ENCODE results near the gene LTBR.

Gene LTBR

GRCh38 chr12:6374786-6375160 is 9.2 kb upstream of the LTBR start:
- Histone ChIP-seq H3K9me2 (replicated peaks; ENCODE audit: insufficient read depth, low read length) (no peaks in the 10 kb centered on the region), H3K9ac (ENCODE audit: low read length) (no peak overlapping the region), H3K4me2 (ENCODE audit: low read depth, low read length, poor library complexity, severe bottlenecking) (no peak overlapping the region), H3K36me3 (ENCODE audit: low read length) (no peaks in the 10 kb centered on the region), H3K27ac (ENCODE audit: low read depth, low read length) (no peak overlapping the region), H3K4me3 (ENCODE audit: insufficient read depth, low read length, poor library complexity, severe bottlenecking) (no peak overlapping the region), H2AFZ (ENCODE audit: low read depth, low read length, severe bottlenecking) (no peak overlapping the region), H3K79me2 (ENCODE audit: insufficient read depth, low read length) (no peaks in the 10 kb centered on the region), H3K9me3 (ENCODE audit: insufficient read depth, low read length) (no peaks in the 10 kb centered on the region), H4K20me1 (ENCODE audit: low read depth, low read length) (no peaks in the 10 kb centered on the region), H3K27me3 (ENCODE audit: low read length) (no peaks in the 10 kb centered on the region), H3F3A (ENCODE audit: insufficient read depth) (no peaks in the 10 kb centered on the region)
- no peak for TF ChIP-seq EZH2phosphoT487 (conservative IDR thresholded peaks at IDR 0.05; ENCODE audit: low read length)
- no peak for TF ChIP-seq CTCF (IDR thresholded peaks at IDR 0.05; ENCODE audit: insufficient read depth, low read length, poor library complexity, severe bottlenecking)

GRCh38 chr12:6375269-6376078 is 8.5 kb upstream of the LTBR start, which contains the start of gene SCNN1A:
Gene SCNN1A (minus strand): TSS chr12:6375563. CDS start chr12:6374783, 780 bp downstream.
- Histone ChIP-seq H3K4me3 (ENCODE audit: insufficient read depth, low read length, poor library complexity, severe bottlenecking) (no peak within 1 kb of the TSS), H3K36me3 (ENCODE audit: low read length) (no peaks in the 10 kb centered on the region), H3K9me2 (replicated peaks; ENCODE audit: insufficient read depth, low read length) (no peaks in the 10 kb centered on the region), H3K9me3 (ENCODE audit: insufficient read depth, low read length) (no peaks in the 10 kb centered on the region), H4K20me1 (ENCODE audit: low read depth, low read length) (no peaks in the 10 kb centered on the region), H3F3A (ENCODE audit: insufficient read depth) (no peaks in the 10 kb centered on the region), H2AFZ (ENCODE audit: low read depth, low read length, severe bottlenecking) (no peak within 1 kb of the TSS), H3K9ac (ENCODE audit: low read length) (no peak within 1 kb of the TSS), H3K27ac (ENCODE audit: low read depth, low read length) (no peak within 1 kb of the TSS), H3K4me2 (ENCODE audit: low read depth, low read length, poor library complexity, severe bottlenecking) (no peak within 1 kb of the TSS), H3K27me3 (ENCODE audit: low read length) (no peaks in the 10 kb centered on the region), H3K79me2 (ENCODE audit: insufficient read depth, low read length) (no peaks in the 10 kb centered on the region)
- TF ChIP-seq CTCF (IDR thresholded peaks at IDR 0.05; ENCODE audit: insufficient read depth, low read length, poor library complexity, severe bottlenecking) = no peak
- TF ChIP-seq EZH2phosphoT487 (conservative IDR thresholded peaks at IDR 0.05; ENCODE audit: low read length) = no peak

- TF ChIP-seq EZH2phosphoT487 (conservative IDR thresholded peaks at IDR 0.05; ENCODE audit: low read length) = no peak
- TF ChIP-seq CTCF (IDR thresholded peaks at IDR 0.05; ENCODE audit: insufficient read depth, low read length, poor library complexity, severe bottlenecking) = no peak
- Histone ChIP-seq H3K36me3 (ENCODE audit: low read length) (no peaks in the 10 kb centered on the region), H3K9ac (ENCODE audit: low read length) (no peak overlapping the region), H3K27ac (ENCODE audit: low read depth, low read length) (no peak overlapping the region), H3K9me3 (ENCODE audit: insufficient read depth, low read length) (no peaks in the 10 kb centered on the region), H3K4me2 (ENCODE audit: low read depth, low read length, poor library complexity, severe bottlenecking) (no peak overlapping the region), H3K4me3 (ENCODE audit: insufficient read depth, low read length, poor library complexity, severe bottlenecking) (no peak overlapping the region), H4K20me1 (ENCODE audit: low read depth, low read length) (no peaks in the 10 kb centered on the region), H3K9me2 (replicated peaks; ENCODE audit: insufficient read depth, low read length) (no peaks in the 10 kb centered on the region), H2AFZ (ENCODE audit: low read depth, low read length, severe bottlenecking) (no peak overlapping the region), H3K27me3 (ENCODE audit: low read length) (no peaks in the 10 kb centered on the region), H3K79me2 (ENCODE audit: insufficient read depth, low read length) (no peaks in the 10 kb centered on the region), H3F3A (ENCODE audit: insufficient read depth) (no peaks in the 10 kb centered on the region)
Observed at GRCh38 chr12:6376079-6376869, 7.7 kb upstream of the LTBR start.

All from SU-DHL-6 (cell line).